Measurements from ENCODE around the gene ITGB7.

DNA sequence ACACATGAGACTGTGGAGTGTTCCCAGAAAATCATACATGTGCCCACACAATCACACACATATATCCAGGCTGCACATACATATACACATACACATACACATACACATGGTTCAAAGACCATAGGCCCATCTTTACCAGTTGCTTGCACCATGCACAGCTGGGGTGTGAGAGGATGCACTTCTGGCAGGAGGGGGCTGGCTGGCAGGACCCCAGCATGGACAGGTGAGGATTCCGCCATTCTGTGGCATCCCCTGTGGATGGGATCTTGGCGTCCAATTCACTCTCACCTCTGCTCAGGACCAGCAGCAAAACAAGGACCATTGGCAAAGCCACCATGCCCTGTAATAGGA, 7.0 kb downstream of the ITGB7 start:
- TF ChIP-seq, protein P1, sequence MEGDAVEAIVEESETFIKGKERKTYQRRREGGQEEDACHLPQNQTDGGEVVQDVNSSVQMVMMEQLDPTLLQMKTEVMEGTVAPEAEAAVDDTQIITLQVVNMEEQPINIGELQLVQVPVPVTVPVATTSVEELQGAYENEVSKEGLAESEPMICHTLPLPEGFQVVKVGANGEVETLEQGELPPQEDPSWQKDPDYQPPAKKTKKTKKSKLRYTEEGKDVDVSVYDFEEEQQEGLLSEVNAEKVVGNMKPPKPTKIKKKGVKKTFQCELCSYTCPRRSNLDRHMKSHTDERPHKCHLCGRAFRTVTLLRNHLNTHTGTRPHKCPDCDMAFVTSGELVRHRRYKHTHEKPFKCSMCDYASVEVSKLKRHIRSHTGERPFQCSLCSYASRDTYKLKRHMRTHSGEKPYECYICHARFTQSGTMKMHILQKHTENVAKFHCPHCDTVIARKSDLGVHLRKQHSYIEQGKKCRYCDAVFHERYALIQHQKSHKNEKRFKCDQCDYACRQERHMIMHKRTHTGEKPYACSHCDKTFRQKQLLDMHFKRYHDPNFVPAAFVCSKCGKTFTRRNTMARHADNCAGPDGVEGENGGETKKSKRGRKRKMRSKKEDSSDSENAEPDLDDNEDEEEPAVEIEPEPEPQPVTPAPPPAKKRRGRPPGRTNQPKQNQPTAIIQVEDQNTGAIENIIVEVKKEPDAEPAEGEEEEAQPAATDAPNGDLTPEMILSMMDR (conservative IDR thresholded peaks at IDR 0.05) = no peak
- no peak for TF ChIP-seq ZFX (IDR thresholded peaks at IDR 0.05)
